ENCODE data around the gene SORCS1. TPM values are rescaled to one million over a fixed set of nuclear protein-coding genes. Genes with fewer than 3 reads are reported as not detected.

SORCS1 gene
- total and polyA plus RNA-seq, 2 donors (not counting 1 experiment from before 2014, with no cell fraction given): not detected

GRCh38 chr10:106942035-106942662 is 222.4 kb downstream of the SORCS1 start:
- no peak overlapping the region for H3K9ac ChIP-seq (ENCODE audit: low read length)
- ATAC-seq (ENCODE audit: low read depth): no peak
- Mint-ChIP-seq H3K27me3 (no peaks in the 10 kb centered on the region), H3K27ac (no peak overlapping the region), H3K9me3 (ENCODE audit: insufficient read depth) (no peaks in the 10 kb centered on the region), H3K4me1 (peaks cover 5% of the 10 kb centered on the region), H3K4me3 (no peak overlapping the region)
- POLR2A ChIA-PET: no interaction called here
- H4K20me1 ChIP-seq (ENCODE audit: control insufficient read depth, insufficient read depth, low read length, poor library complexity, severe bottlenecking): no peaks in the 10 kb centered on the region
- H3K4me3 ChIP-seq (ENCODE audit: control extremely low read depth in 1 of 5, extremely low read depth in 1 of 5, insufficient read depth in 1 of 5, low read depth in 2 of 5, low read length in 4 of 5): no peak overlapping the region
- H3K79me2 ChIP-seq (ENCODE audit: control insufficient read depth, insufficient read depth, low read length): no peaks in the 10 kb centered on the region
- TF ChIP-seq EZH2 (IDR thresholded peaks at IDR 0.05; ENCODE audit: borderline replicate concordance, insufficient read depth, low read depth, low read length, poor library complexity, severe bottlenecking): no peak
- no peak overlapping the region for H3K27ac ChIP-seq (ENCODE audit: low read length in 2 of 2)
- no peaks in the 10 kb centered on the region for H3K36me3 ChIP-seq (replicated peaks in 1 of 2; ENCODE audit: control extremely low read depth in 1 of 2, control insufficient read depth in 1 of 2, extremely low read depth in 1 of 2, insufficient read depth in 2 of 2, low read length in 1 of 2)
- no peak overlapping the region for H3K4me2 ChIP-seq (replicated peaks; ENCODE audit: low read depth, low read length, poor library complexity, severe bottlenecking)
- 77% methylated on average over 3 of the region's 4 CpGs for WGBS (ENCODE audit: insufficient coverage)
- intact Hi-C loops (cut with micrococcal nuclease): no loop called here
- CTCF ChIA-PET: no interaction called here
- no peaks in the 10 kb centered on the region for H3K9me3 ChIP-seq (ENCODE audit: control extremely low read depth in 1 of 3, control insufficient read depth in 2 of 3, insufficient read depth in 1 of 3, low read length in 2 of 3)
- DNase-seq: no peak
- no peak overlapping the region for H2AFZ ChIP-seq (ENCODE audit: insufficient read depth, low read depth, low read length, poor library complexity, severe bottlenecking)
- H3K4me1 ChIP-seq (ENCODE audit: control insufficient read depth in 2 of 2, insufficient read depth in 2 of 2, low read length in 2 of 2): no peaks in the 10 kb centered on the region
- no peaks in the 10 kb centered on the region for H3K27me3 ChIP-seq (replicated peaks in 1 of 4; ENCODE audit: control extremely low read depth in 1 of 4, control insufficient read depth in 3 of 4, insufficient read depth in 4 of 4, low read length in 3 of 4)

- no peak for TF ChIP-seq EZH2 (IDR thresholded peaks at IDR 0.05; ENCODE audit: borderline replicate concordance, insufficient read depth, low read depth, low read length, poor library complexity, severe bottlenecking)
- Histone ChIP-seq H4K20me1 (ENCODE audit: control insufficient read depth, insufficient read depth, low read length, poor library complexity, severe bottlenecking) (no peaks in the 10 kb centered on the region), H3K9me3 (ENCODE audit: control extremely low read depth in 1 of 3, control insufficient read depth in 2 of 3, insufficient read depth in 1 of 3, low read length in 2 of 3) (no peaks in the 10 kb centered on the region), H3K9ac (ENCODE audit: low read length) (no peak overlapping the region), H2AFZ (ENCODE audit: insufficient read depth, low read depth, low read length, poor library complexity, severe bottlenecking) (no peak overlapping the region), H3K79me2 (ENCODE audit: control insufficient read depth, insufficient read depth, low read length) (no peaks in the 10 kb centered on the region), H3K4me3 (ENCODE audit: control extremely low read depth in 1 of 5, extremely low read depth in 1 of 5, insufficient read depth in 1 of 5, low read depth in 2 of 5, low read length in 4 of 5) (no peak overlapping the region), H3K36me3 (replicated peaks in 1 of 2; ENCODE audit: control extremely low read depth in 1 of 2, control insufficient read depth in 1 of 2, extremely low read depth in 1 of 2, insufficient read depth in 2 of 2, low read length in 1 of 2) (no peaks in the 10 kb centered on the region), H3K27me3 (replicated peaks in 1 of 4; ENCODE audit: control extremely low read depth in 1 of 4, control insufficient read depth in 3 of 4, insufficient read depth in 4 of 4, low read length in 3 of 4) (no peaks in the 10 kb centered on the region), H3K27ac (ENCODE audit: low read length in 2 of 2) (no peak overlapping the region), H3K4me2 (replicated peaks; ENCODE audit: low read depth, low read length, poor library complexity, severe bottlenecking) (no peak overlapping the region), H3K4me1 (ENCODE audit: control insufficient read depth in 2 of 2, insufficient read depth in 2 of 2, low read length in 2 of 2) (peaks cover 0 to 1% of the 10 kb centered on the region in 2 donors)
- POLR2A ChIA-PET: no interaction called here
- ATAC-seq (ENCODE audit: low read depth) (no peak), DNase-seq (no peak)
- WGBS (ENCODE audit: insufficient coverage): 79% methylated on average over 2 of the region's 5 CpGs
- Mint-ChIP-seq H3K9me3 (ENCODE audit: insufficient read depth) (no peaks in the 10 kb centered on the region), H3K27me3 (no peaks in the 10 kb centered on the region), H3K4me3 (no peak overlapping the region), H3K27ac (no peak overlapping the region), H3K4me1 (peaks cover 10% of the 10 kb centered on the region)
- CTCF ChIA-PET: no interaction called here
- intact Hi-C loops (cut with micrococcal nuclease): no loop called here
Measured at GRCh38 chr10:106941297-106942034, 223.0 kb downstream of the SORCS1 start.
